ENCODE results near the gene FBXO39.
A peak's percentile ranks its signal among the peaks of the same experiment; 100 is the strongest.

The FBXO39 gene

DNA sequence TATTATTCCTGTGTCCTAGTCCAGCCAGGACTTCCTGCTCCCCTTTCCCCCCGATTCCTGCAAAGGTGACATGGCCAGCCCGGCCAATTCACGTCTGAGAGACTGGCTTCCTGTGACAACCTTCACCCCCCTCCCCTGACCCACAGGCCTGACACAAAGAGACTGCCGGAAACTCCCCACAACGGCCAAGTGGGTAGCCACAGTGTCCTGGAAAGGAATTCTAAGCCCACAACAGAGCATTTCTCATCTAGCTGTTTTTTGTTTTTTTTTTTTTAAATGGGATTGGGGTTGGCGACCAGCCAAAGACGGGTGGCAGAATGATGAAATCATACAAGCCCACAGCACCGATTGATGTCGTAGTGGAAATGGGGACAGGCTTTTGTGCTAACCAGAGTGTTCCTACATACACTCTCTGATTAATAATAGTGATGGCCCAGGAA is 23.0 kb upstream of the FBXO39 start:
- CTCF ChIA-PET = interaction anchor here (4.9 kb wide), 1 partner anchor 90 kb away, joined by 31 read pairs; no protein-coding TSS in a partner anchor
- TF ChIP-seq, protein P1, sequence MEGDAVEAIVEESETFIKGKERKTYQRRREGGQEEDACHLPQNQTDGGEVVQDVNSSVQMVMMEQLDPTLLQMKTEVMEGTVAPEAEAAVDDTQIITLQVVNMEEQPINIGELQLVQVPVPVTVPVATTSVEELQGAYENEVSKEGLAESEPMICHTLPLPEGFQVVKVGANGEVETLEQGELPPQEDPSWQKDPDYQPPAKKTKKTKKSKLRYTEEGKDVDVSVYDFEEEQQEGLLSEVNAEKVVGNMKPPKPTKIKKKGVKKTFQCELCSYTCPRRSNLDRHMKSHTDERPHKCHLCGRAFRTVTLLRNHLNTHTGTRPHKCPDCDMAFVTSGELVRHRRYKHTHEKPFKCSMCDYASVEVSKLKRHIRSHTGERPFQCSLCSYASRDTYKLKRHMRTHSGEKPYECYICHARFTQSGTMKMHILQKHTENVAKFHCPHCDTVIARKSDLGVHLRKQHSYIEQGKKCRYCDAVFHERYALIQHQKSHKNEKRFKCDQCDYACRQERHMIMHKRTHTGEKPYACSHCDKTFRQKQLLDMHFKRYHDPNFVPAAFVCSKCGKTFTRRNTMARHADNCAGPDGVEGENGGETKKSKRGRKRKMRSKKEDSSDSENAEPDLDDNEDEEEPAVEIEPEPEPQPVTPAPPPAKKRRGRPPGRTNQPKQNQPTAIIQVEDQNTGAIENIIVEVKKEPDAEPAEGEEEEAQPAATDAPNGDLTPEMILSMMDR (IDR thresholded peaks at IDR 0.05; ENCODE audit: insufficient read depth, low read length, missing control alignments) = no peak
- peak; percentile 71 for DNase-seq (ENCODE audit: low read depth, low spot score)
- peak overlapping the region; percentile 9; the same call in 1 of the 2 replicates for H3K4me3 ChIP-seq (ENCODE audit: low read depth, low read length)
- POLR2A ChIA-PET = no interaction called here

DNA sequence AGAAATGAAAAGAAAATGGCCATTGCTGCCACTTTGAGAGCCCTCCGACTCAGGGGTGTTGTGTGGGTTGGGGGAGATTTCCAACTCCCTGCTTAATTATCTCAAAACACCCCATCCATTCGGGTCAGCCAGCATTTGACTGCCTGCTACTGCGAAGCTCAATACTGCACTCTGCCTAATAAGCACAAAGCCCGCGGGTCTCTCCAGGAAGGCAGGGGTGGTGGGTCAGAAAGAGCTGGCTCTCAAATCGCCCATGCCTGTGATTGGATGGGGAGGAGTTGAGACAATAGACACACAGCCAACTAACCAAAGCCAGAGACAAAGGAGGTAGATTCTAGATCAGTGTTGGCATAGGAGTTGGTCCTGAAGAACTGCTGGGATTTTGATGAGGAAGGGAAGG is 22.5 kb upstream of the FBXO39 start:
- POLR2A ChIA-PET = no interaction called here
- H3K4me3 ChIP-seq (ENCODE audit: low read depth, low read length) = no peak overlapping the region
- CTCF ChIA-PET = interaction anchor here (4.9 kb wide), 1 partner anchor 90 kb away, joined by 31 read pairs; no protein-coding TSS in a partner anchor
- no peak for DNase-seq (ENCODE audit: low read depth, low spot score)
- TF ChIP-seq, protein P1 (IDR thresholded peaks at IDR 0.05; ENCODE audit: insufficient read depth, low read length, missing control alignments) = no peak

DNA sequence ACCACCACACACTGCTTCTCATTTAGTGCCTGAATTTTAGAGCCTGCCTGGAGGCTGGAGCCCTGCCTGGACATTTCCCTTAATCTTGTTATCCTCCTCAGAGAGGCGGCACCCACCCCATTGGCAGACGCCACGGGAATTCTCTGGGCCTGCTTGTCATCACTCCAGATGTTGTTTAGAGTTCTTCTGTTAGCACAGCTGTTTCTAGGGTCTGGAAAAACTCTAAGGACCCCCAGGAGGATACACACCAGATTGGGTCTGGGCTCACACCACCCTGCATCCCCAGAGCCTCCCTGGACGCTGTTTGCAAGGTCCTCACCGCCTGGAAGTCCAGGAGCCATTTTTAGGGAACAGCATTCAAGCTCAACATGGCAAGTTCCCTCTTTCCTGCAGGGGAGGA is 20.7 kb upstream of the FBXO39 start:
- TF ChIP-seq, protein P1 (IDR thresholded peaks at IDR 0.05; ENCODE audit: insufficient read depth, low read length, missing control alignments) = no peak
- H3K4me3 ChIP-seq (ENCODE audit: low read depth, low read length) = peak overlapping the region; percentile 49; the same call in 1 of the 2 replicates
- no peak for DNase-seq (ENCODE audit: low read depth, low spot score)
- CTCF ChIA-PET = no interaction called here
- POLR2A ChIA-PET = no interaction called here

DNA sequence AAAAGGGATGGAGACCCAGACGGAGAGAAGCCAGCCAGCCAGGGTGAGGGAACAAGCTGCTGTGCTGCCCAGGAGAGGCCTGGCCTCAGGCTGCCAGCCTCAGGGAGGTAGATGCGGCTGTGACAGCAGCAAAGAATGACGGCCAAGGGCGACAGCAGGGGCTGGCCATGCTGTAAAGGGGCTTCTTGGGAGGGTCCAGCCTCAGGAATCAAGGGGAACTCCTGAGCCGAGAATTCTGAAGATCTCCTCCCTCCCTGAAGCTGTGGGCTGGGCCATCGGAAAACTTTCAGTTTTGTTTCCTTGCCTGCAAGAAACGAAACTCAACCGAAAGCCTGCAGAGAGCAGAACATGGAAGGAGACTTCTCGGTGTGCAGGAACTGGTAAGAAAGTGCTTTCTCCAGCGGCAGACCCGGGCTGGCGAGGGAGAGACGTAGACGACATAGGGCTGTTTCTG is 20.3 kb upstream of the FBXO39 start, which contains the start of gene XAF1:
XAF1 (plus strand) TSS at position 316 of the 454 bp plus-strand sequence; CDS start at position 349, 33 bp downstream.
- POLR2A ChIA-PET = interaction anchor here (0.6 kb wide), 1 partner anchor 22 kb away, joined by 3 read pairs; no protein-coding TSS in a partner anchor
- CTCF ChIA-PET = no interaction called here
- TF ChIP-seq, protein P1 (IDR thresholded peaks at IDR 0.05; ENCODE audit: insufficient read depth, low read length, missing control alignments) = no peak
- peak within 1 kb of the TSS; percentile 49 for H3K4me3 ChIP-seq (ENCODE audit: low read depth, low read length)
- no peak for DNase-seq (ENCODE audit: low read depth, low spot score)

DNA sequence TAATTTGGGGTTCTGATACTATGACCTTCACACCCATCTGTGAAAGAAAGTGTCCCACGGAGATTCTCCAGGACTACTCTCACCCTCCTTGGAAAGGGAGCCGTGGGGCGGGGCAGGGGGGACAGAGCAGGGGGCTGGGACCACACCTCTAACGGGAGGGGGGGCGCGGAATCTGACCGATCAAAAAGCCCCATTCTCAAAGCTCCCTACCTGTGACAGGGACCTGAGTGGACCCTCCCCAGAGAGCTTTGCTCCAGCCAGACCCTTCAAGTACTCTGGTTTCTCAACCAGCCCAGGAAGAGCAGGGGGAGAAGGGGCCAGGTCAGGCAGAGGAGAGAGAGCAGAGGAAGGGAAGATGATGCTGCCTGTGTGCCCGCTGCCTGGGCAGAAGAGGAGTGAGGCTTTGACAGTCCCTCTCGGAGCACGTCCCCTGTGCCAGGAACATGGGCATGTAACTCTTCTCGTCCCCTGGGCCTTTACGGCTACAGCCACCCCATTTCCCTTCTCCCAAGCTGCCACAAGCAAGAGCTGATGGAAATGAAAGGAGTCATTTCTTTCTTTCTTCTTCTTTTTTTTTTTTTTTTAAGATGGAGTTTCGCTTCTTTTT is 19.5 kb upstream of the FBXO39 start:
- TF ChIP-seq, protein P1 (IDR thresholded peaks at IDR 0.05; ENCODE audit: insufficient read depth, low read length, missing control alignments) = no peak
- ChIA-PET POLR2A (no interaction called here), CTCF (no interaction called here)

DNA sequence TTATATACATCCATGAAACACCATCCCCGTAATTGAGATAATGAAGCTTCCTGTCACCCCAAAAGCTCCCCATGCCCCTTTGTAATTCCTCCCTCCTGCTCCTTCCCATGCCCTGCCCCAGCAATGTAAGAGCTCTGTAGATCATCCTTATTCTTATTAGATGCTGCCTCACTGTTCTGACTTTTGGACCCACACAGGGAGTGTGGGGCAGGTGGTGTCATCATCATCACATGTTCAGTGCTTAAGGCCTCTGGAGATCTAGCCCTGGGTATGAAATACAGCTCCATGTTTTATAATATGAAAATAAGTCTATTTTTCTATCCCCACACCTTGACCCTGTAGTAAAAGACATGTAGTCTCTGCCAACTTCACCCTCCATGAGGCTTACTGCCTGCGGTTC is 18.3 kb upstream of the FBXO39 start:
- TF ChIP-seq, protein P1 (IDR thresholded peaks at IDR 0.05; ENCODE audit: insufficient read depth, low read length, missing control alignments) = no peak
- CTCF ChIA-PET = no interaction called here
- DNase-seq (ENCODE audit: low read depth, low spot score) = no peak
- POLR2A ChIA-PET = no interaction called here
- no peak overlapping the region for H3K4me3 ChIP-seq (ENCODE audit: low read depth, low read length)

More for the DNA sequence above, 19.5 kb upstream of the FBXO39 start:
- DNase-seq (ENCODE audit: low read depth, low spot score) = no peak
- peak overlapping the region; percentile 49 for H3K4me3 ChIP-seq (ENCODE audit: low read depth, low read length)
